GF-D8 (cell line): ENCODE measurements around the gene MRPL18.

Experiments used
- DNase-seq: peaks from one replicate; lab custom pipeline; 2025; lab: John Stamatoyannopoulos, UW

The MRPL18 gene

GRCh38 chr6:159844737-159845645 is 54.7 kb downstream of the MRPL18 start:
- no peak for DNase-seq
